Ammon's horn (tissue), 1 donor: ENCODE data around the gene CHEK1.

Experiments
- DNase-seq: peaks from one replicate; pipeline ENCODE4 v3.0.0-alpha.2; 2016; ENCODE audit warnings: low spot score

CHEK1 gene

GRCh38 chr11:125626288-125626950 is 1.5 kb downstream of the CHEK1 start:
- peak; percentile 28 for DNase-seq

DNA sequence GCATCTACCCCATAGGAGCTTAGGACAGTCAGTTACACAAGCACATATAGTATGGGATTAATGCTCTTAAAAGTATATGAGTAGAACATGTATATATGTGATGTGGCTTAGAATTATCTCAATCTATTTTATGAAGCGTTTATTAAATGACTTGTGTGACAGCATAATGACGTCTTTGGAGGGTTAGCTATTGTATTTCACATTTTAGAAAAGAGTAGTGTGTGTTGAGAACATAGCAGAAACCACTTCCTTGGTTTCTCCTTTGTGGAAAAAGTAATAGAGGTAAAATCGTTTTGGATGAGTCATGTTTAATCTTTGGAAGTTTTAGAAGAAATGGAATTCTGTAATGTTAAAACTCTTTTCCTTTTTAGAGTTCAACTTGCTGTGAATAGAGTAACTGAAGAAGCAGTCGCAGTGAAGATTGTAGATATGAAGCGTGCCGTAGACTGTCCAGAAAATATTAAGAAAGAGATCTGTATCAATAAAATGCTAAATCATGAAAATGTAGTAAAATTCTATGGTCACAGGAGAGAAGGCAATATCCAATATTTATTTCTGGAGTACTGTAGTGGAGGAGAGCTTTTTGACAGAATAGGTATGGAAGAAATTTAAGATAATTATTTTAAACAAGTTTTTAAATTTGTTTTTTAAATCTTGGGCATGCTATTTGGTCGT is 2.4 kb downstream of the CHEK1 start:
- no peak for DNase-seq

DNA sequence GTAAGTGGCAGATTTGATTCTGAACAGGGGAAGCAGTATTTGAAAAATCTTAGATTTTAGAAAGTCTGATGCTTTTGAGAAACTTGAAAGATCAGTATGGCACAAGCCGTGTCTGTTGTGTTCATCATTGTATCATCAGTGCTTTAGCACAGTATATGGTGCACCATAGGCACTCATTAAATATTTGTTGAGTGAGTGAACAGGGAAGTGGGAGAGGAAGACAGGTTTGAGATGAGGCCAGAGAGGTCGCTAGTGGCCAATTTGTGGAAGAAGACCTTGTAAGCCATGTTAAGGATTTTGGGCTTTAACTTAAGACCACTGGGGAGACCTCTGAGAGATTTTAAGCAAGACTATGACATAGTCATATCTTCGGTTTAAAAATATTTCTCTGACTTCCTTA is 12.9 kb downstream of the CHEK1 start:
- DNase-seq, result no peak

DNA sequence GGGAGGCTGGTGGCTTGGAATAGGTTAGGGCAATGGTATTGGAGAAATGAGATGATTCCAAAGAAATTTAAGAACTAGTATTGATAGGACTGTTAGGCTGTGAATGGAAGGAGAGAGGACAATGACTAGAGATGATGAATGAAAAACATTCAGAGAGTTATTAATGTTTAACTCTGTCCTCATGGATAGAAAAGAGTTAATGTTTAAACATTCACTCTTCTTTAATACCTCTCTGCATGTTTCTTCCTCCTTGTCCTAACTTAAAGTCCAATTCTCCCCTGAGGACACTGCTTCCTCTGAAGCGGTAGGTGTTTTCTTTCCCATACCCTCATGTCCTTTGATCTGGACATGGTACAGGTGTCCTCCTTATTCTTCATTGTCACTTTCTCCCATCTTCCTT is 13.4 kb downstream of the CHEK1 start:
- no peak for DNase-seq

GRCh38 chr11:125645871-125646270 is 20.9 kb downstream of the CHEK1 start:
- no peak for DNase-seq

GRCh38 chr11:125649465-125650166 is 24.7 kb downstream of the CHEK1 start:
- no peak for DNase-seq

GRCh38 chr11:125662689-125663088 is 37.7 kb downstream of the CHEK1 start:
- DNase-seq, result no peak

GRCh38 chr11:125663910-125664309 is 38.9 kb downstream of the CHEK1 start:
- DNase-seq, result no peak

DNA sequence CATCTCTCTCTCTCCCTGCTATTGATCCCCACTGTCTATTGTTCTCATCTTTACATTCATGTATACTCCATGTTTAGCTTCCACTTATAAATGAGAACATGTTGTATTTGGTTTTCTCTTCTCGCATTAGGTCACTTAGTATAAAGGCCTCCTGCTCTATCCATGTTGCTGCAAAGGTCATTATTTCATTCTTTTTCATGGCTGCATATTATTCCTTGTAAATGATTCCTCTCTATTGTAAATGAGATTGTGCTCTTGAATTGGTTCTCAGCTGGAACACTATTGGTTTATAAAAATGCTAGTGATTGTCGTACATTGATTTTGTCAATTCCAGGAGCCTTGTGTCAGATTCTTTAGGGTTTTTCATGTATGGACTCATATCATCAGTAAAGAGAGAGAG is 42.2 kb downstream of the CHEK1 start:
- no peak for DNase-seq

DNA sequence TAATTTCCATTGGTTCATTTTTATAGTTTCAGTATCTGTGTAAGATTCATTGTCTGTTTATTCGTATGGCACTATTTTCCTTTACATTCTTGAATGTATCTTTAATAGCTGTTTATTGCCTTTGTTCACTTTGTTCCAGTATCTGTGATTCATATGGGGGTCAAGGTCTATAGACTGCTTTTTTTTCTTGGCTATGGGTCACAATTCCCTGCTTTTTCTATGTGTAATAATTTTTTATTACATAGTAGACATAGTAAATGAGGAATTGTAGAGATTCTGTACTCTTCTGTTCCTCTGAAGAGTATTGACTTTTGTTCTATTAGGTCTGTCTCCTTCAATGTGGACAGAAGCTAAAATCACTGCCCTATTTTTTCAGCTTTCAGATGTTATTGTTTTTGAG is 45.2 kb downstream of the CHEK1 start:
- DNase-seq, result no peak

DNA sequence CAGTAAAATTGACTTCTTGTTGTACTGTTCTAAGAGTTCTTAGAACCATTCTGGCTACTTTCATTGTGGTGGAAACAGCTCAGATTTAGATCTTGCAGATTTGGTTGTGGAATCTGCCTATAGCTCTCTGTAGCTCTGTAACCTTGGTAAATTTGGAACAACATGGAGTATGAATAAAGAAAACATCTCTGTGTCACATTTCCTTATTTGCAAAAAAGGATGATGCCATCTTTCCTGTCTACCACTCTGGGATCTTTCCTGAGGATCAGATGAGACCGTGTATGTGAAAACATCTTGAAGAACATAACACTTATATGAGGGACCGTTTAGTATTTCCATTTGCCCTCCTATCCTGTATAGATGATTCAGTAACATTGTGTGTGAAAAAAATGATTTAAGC is 46.6 kb downstream of the CHEK1 start:
- DNase-seq, result no peak

GRCh38 chr11:125674210-125674609 is 49.2 kb downstream of the CHEK1 start:
- DNase-seq, result no peak

DNA sequence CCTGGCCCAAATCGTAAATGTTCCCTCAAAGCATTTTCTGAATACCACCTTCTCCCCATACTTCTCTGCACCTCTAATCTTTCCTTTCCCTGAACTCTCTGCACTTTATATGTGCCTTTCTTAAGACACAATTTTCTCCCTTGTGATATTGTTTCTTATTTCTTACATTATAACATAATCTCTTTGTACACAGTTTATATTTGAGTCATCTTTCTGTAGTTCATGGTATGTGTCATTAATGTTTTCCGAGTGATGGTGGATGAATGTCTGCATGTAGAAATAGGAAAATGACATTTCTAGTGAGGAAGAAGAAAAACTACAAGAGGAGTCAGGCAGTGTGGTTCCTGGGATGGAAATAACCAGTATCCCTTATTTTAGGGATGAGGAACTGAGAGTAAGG is 50.2 kb downstream of the CHEK1 start:
- no peak for DNase-seq

DNA sequence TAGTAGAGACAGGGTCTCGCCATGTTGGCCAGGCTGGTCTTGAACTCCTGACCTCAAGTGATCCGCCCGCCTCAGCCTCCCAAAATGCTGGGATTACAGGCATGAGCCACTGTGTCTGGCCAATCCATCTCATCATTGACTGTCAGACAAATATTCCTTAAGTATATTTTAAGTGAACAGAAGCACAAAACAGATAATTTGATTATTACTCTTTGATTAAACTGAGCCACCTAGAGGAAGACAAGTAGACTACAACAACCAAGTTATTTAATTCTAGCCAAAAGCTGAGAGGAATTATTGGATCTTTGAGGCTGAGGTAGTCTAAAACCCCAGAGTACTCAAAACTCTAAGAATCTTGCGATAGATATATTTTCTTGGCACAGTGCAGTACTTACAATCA is 54.4 kb downstream of the CHEK1 start:
- DNase-seq, result no peak

DNA sequence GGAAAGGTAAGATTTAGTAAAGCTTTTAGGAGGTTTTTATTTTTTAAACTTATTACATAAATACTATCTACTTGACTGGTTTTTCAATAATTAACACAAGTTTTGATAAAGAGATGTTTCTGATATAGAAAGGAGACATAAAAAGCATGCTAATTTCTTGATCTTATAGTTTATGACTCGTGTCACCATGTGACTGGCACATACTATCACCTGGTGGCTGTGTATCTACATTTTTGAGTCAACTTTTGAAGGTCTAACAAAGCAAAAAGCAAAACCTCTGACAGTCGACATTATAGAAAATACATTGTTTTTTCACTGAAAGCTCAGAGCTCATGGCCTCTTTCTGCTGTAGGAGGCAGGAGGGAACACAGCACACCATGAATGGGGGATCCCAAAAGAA is 54.9 kb downstream of the CHEK1 start:
- no peak for DNase-seq

GRCh38 chr11:125680747-125681146 is 55.8 kb downstream of the CHEK1 start, which contains the start of gene ACRV1:
Gene ACRV1, minus strand, starts transcription at chr11:125680847. Its CDS starts 67 bp downstream, at chr11:125680780.
- no peak for DNase-seq

DNA sequence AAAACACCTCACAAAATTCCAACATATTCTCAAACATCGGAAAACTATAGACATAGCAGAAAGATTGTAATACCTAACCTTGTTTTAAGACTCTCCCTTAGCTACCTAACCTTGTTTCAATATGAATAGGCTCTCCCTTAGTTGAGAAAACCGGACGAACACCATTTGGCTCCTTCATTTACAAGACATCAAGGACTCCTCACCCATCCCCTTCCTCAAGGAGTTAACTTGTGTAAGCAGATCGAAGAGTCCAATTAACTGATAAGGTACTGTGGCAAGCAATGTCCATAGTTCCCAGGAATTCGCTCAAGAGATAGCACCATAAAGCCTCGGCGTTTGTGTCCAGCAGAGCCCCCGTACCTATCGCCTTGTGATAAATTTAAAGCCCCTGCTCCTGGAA is 60.3 kb downstream of the CHEK1 start:
- no peak for DNase-seq

DNA sequence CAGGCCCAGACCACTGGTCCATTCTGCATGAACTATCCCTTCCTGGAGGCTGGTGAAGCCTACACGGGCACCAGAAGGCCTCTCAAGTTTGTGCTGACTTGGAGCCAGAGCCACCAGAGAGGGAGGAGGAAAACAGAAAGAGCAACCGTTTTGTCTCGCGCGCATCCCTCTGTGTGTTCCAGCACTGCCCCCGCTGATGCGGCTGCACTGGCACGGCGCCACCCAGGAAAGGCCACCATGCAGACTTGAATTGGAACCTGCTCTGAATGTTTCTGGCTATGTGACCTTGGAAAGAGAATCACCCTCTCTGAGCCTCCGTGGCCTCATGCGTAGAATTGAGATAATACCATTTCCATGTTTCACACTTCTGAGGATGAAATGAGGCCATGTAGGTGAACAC is 63.1 kb downstream of the CHEK1 start:
- no peak for DNase-seq

- no peak for DNase-seq
Observed at GRCh38 chr11:125688632-125689031, 63.7 kb downstream of the CHEK1 start.

GRCh38 chr11:125689274-125689859 is 64.4 kb downstream of the CHEK1 start:
- no peak for DNase-seq

- DNase-seq, result no peak
Observed at GRCh38 chr11:125690006-125690405, 65.0 kb downstream of the CHEK1 start.

GRCh38 chr11:125692887-125693286 is 67.9 kb downstream of the CHEK1 start:
- DNase-seq, result no peak

DNA sequence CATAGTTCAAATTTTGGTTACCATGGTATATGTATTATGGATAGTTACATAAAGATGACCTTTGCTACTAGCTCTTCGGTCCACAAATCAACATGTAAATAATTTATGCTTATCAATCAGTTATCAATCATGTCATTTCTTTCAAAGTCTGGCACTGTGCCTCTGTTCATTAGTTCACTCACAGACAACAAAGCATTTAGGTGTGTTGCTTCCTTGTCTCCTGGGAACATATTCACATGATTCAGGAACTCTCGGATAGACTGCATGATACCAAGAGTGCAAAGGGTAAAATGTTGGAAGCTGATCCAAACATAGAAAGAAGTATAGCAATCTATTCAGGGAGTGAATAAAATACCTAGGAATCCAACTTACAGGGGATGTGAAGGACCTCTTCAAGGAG is 70.0 kb downstream of the CHEK1 start:
- no peak for DNase-seq
